ENCODE results near the gene HSPBAP1. TPM values are rescaled to one million over a fixed set of nuclear protein-coding genes. Genes with fewer than 3 reads are reported as not detected.

Gene HSPBAP1
- total and polyA plus RNA-seq, 2 of the 13 experiments (the other 11 are each of a cell fraction or from before 2014, with no cell fraction given): 4.2 to 5.1 TPM

GRCh38 chr3:122793568-122794416, at the start of gene HSPBAP1 (continued):
- no peak for TF ChIP-seq ARID3A (IDR thresholded peaks at IDR 0.05; ENCODE audit: low read depth, low read length)
- no peak for TF ChIP-seq MAFF (IDR thresholded peaks at IDR 0.05; ENCODE audit: low read depth, low read length)
- TF ChIP-seq ETS1 (CRISPR knock-in tag; IDR thresholded peaks at IDR 0.05): peak; percentile 78; the same call in 1 of the 2 replicates
- no peak for TF ChIP-seq ZNF20 (CRISPR knock-in tag; IDR thresholded peaks at IDR 0.05)
- no peak for TF ChIP-seq ZBTB3 (CRISPR knock-in tag; IDR thresholded peaks at IDR 0.05; ENCODE audit: borderline replicate concordance, low read depth)
- no peak for TF ChIP-seq ZNF446 (CRISPR knock-in tag; IDR thresholded peaks at IDR 0.05)
- peak; percentile 64 for TF ChIP-seq RFX1 (IDR thresholded peaks at IDR 0.05)
- TF ChIP-seq ZNF614 (CRISPR knock-in tag; IDR thresholded peaks at IDR 0.05; ENCODE audit: borderline replicate concordance): peak; percentile 60; the same call in 1 of the 2 replicates
- TF ChIP-seq ZNF280B (CRISPR knock-in tag; IDR thresholded peaks at IDR 0.05; ENCODE audit: borderline replicate concordance): peak; percentile 54; the same call in 1 of the 2 replicates
- no peak for TF ChIP-seq GFI1 (CRISPR knock-in tag; IDR thresholded peaks at IDR 0.05; ENCODE audit: borderline replicate concordance)
- TF ChIP-seq RAD51 (IDR thresholded peaks at IDR 0.05; ENCODE audit: borderline replicate concordance): peak; percentile 97
- no peak for TF ChIP-seq CHD2 (IDR thresholded peaks at IDR 0.05; ENCODE audit: low read depth, low read length)
- no peak for TF ChIP-seq SP1 (IDR thresholded peaks at IDR 0.05)
- peak; percentile 53; the same call in 1 of the 2 replicates for TF ChIP-seq SP1 (CRISPR knock-in tag; IDR thresholded peaks at IDR 0.05)
- peak; percentile 22; the same call in 1 of the 2 replicates for TF ChIP-seq CEBPB (IDR thresholded peaks at IDR 0.05; ENCODE audit: borderline replicate concordance, low read depth, low read length)
- TF ChIP-seq ZMYM4 (CRISPR knock-in tag; IDR thresholded peaks at IDR 0.05): peak; percentile 76
- TF ChIP-seq PAXIP1 (CRISPR knock-in tag; conservative IDR thresholded peaks at IDR 0.05): peak; percentile 58; the same call in 1 of the 2 replicates
- no peak; the same call in 1 of the 2 replicates for TF ChIP-seq NR2F6 (IDR thresholded peaks at IDR 0.05)
- no peak for TF ChIP-seq NR2F6 (CRISPR knock-in tag; IDR thresholded peaks at IDR 0.05)
- TF ChIP-seq RARG (CRISPR knock-in tag; IDR thresholded peaks at IDR 0.05; ENCODE audit: low read depth): no peak
- TF ChIP-seq DRAP1 (CRISPR knock-in tag; IDR thresholded peaks at IDR 0.05): peak; percentile 13; the same call in 1 of the 2 replicates

Measured in HepG2 (cell line).